IMR-90 (cell line): ENCODE data around the gene AKAP12. TPM values are rescaled to one million over a fixed set of nuclear protein-coding genes. Genes with fewer than 3 reads are reported as not detected.

Experiments used
- ATAC-seq: fragments of 200-7000 bp; cut with Tn5 transposase; 2 replicates; pipeline ENCODE4 v1.9.1; 2020; ENCODE audit warnings: low read depth, mild to moderate bottlenecking, moderate library complexity
- BruUV-seq: library from RNA; stranded (reverse); fragments of 400-500 nt; replicated peaks from 2 replicates; lab custom pipeline; 2021; lab: Mats Ljungman, UMichigan
- CTCF ChIA-PET: fragments of 300-600 bp; formaldehyde crosslinking; extraction: SDS; loops from one replicate; lab custom pipeline; 2021; ENCODE audit warnings: antibody characterized with exemption; lab: Yijun Ruan, JAX
- POLR2A ChIA-PET: fragments of 300-600 bp; sonication (Branson Sonifier 250); formaldehyde crosslinking; loops from one replicate; lab custom pipeline; 2022; ENCODE audit warnings: antibody characterized with exemption; ENCODE audit not compliant: unreplicated experiment; lab: Charles Lee
- DNase-seq: peaks from one replicate; pipeline ENCODE4 v3.0.0; 2013
- H2AFZ ChIP-seq: replicated peaks from 2 replicates; pipeline ENCODE3; 2013; ENCODE audit warnings: low read length, mild to moderate bottlenecking; ENCODE audit not compliant: poor library complexity
- H2AK5ac ChIP-seq: 2 replicates; pipeline ENCODE4 v1.6.1; 2013; ENCODE audit warnings: low read depth, low read length, inconsistent platforms
- H2AK9ac ChIP-seq: replicated peaks from 2 replicates; pipeline ENCODE3; 2013; ENCODE audit warnings: mild to moderate bottlenecking, low read depth, low read length, moderate library complexity; ENCODE audit not compliant: poor library complexity
- H2BK120ac ChIP-seq: 2 replicates; pipeline ENCODE4 v1.6.1; 2013; ENCODE audit warnings: low read depth, low read length, inconsistent platforms
- H2BK15ac ChIP-seq: 3 replicates; pipeline ENCODE4 v1.6.1; 2013; ENCODE audit warnings: low read depth, low read length, inconsistent platforms
- H2BK20ac ChIP-seq: 2 replicates; pipeline ENCODE4 v1.6.1; 2013; ENCODE audit warnings: low read depth, mild to moderate bottlenecking, inconsistent platforms, low read length, moderate library complexity
- H2BK5ac ChIP-seq: 2 replicates; pipeline ENCODE4 v1.6.1; 2013; ENCODE audit warnings: mild to moderate bottlenecking, low read depth, low read length, inconsistent platforms; ENCODE audit not compliant: poor library complexity, severe bottlenecking
- H3K14ac ChIP-seq: replicated peaks from 2 replicates; pipeline ENCODE4 v1.6.1; 2013; ENCODE audit warnings: low read depth, low read length, inconsistent platforms
- H3K18ac ChIP-seq: 2 replicates; pipeline ENCODE4 v1.6.1; 2013; ENCODE audit warnings: low read depth, low read length, control low read depth
- H3K23ac ChIP-seq: 2 replicates; pipeline ENCODE4 v1.6.1; 2013; ENCODE audit warnings: low read depth, low read length, inconsistent platforms
- H3K27ac ChIP-seq: 2 replicates; pipeline ENCODE4 v1.5.1; 2013; ENCODE audit warnings: mild to moderate bottlenecking, control low read depth, low read length; ENCODE audit not compliant: insufficient read depth
- H3K27me3 ChIP-seq: 2 replicates; pipeline ENCODE4 v1.6.1; 2013; ENCODE audit warnings: low read length; ENCODE audit not compliant: control insufficient read depth, insufficient read depth
- H3K36me3 ChIP-seq: 2 replicates; pipeline ENCODE4 v1.6.1; 2013; ENCODE audit warnings: low read length, mixed read lengths; ENCODE audit not compliant: control insufficient read depth, insufficient read depth
- H3K4ac ChIP-seq: 2 replicates; pipeline ENCODE4 v1.6.1; 2013; ENCODE audit warnings: low read depth, low read length, inconsistent platforms
- H3K4me1 ChIP-seq: 2 replicates; pipeline ENCODE4 v1.6.1; 2013; ENCODE audit warnings: low read length, mixed read lengths; ENCODE audit not compliant: control insufficient read depth, insufficient read depth
- H3K4me2 ChIP-seq: 2 replicates; pipeline ENCODE4 v1.6.1; 2013; ENCODE audit warnings: low read depth, mild to moderate bottlenecking, control low read depth, low read length, moderate library complexity
- H3K4me3 ChIP-seq: 2 replicates; pipeline ENCODE4 v1.5.1; 2013; ENCODE audit warnings: low read depth, mild to moderate bottlenecking, control low read depth, low read length, moderate library complexity; ENCODE audit not compliant: insufficient read depth
- H3K56ac ChIP-seq: 2 replicates; pipeline ENCODE4 v1.6.1; 2013; ENCODE audit warnings: low read length, inconsistent platforms; ENCODE audit not compliant: insufficient read depth; ENCODE audit errors: extremely low read depth
- H3K79me1 ChIP-seq, 2 experiments: 2 replicates each; pipeline ENCODE4 v1.6.1; 2013; ENCODE audit warnings: low read length in 2 of 2, inconsistent platforms in 1 of 2, low read depth in 1 of 2
- H3K9ac ChIP-seq: 2 replicates; pipeline ENCODE4 v1.6.1; 2013; ENCODE audit warnings: low read depth, low read length, control low read depth
- H3K9me1 ChIP-seq: 2 replicates; pipeline ENCODE4 v1.6.1; 2013; ENCODE audit warnings: low read length, inconsistent platforms; ENCODE audit not compliant: insufficient read depth
- H3K9me3 ChIP-seq: 2 replicates; pipeline ENCODE4 v1.6.1; 2013; ENCODE audit warnings: low read length; ENCODE audit not compliant: control insufficient read depth, insufficient read depth
- H4K20me1 ChIP-seq: 2 replicates; pipeline ENCODE4 v1.6.1; 2013; ENCODE audit warnings: low read length, inconsistent platforms; ENCODE audit not compliant: insufficient read depth
- H4K5ac ChIP-seq: 2 replicates; pipeline ENCODE4 v1.6.1; 2013; ENCODE audit warnings: mild to moderate bottlenecking, low read depth, low read length, control low read depth
- H4K8ac ChIP-seq, 2 experiments: 2 replicates each; pipeline ENCODE4 v1.6.1; 2013; ENCODE audit warnings: low read depth in 2 of 2, low read length in 2 of 2, control low read depth in 1 of 2, inconsistent platforms in 1 of 2
- H4K91ac ChIP-seq: 2 replicates; pipeline ENCODE4 v1.6.1; 2013; ENCODE audit warnings: low read depth, low read length, inconsistent platforms; ENCODE audit not compliant: insufficient read depth
- BHLHE40 ChIP-seq: fragments of 150-350 bp; IDR thresholded peaks from 2 replicates; pipeline ENCODE4 v1.6.1; 2016; ENCODE audit warnings: mild to moderate bottlenecking, low read depth, low read length
- CHD1 ChIP-seq: IDR thresholded peaks from 2 replicates; pipeline ENCODE4 v1.6.1; 2012; ENCODE audit warnings: low read depth, low read length, improper control_type of control experiment
- FOS ChIP-seq: fragments of 150-350 bp; IDR thresholded peaks from 2 replicates; pipeline ENCODE4 v1.6.1; 2016; ENCODE audit warnings: low read depth, low read length
- MAFK ChIP-seq: IDR thresholded peaks from 2 replicates; pipeline ENCODE4 v1.6.1; 2012; ENCODE audit warnings: low read depth, low read length, improper control_type of control experiment
- MXI1 ChIP-seq: IDR thresholded peaks from 2 replicates; pipeline ENCODE4 v1.6.1; 2012; ENCODE audit warnings: low read depth, mild to moderate bottlenecking, low read length, moderate library complexity, borderline replicate concordance
- NFE2L2 ChIP-seq: fragments of 150-350 bp; IDR thresholded peaks from 2 replicates; pipeline ENCODE4 v1.6.1; 2016; ENCODE audit warnings: low read depth, mild to moderate bottlenecking, low read length
- POLR2A ChIP-seq: IDR thresholded peaks from 2 replicates; pipeline ENCODE4 v1.6.1; 2012; ENCODE audit warnings: mild to moderate bottlenecking, low read depth, low read length
- RAD21 ChIP-seq: IDR thresholded peaks from 2 replicates; pipeline ENCODE4 v1.6.1; 2012; ENCODE audit warnings: low read length, improper control_type of control experiment
- RCOR1 ChIP-seq: IDR thresholded peaks from 2 replicates; pipeline ENCODE4 v1.6.1; 2012; ENCODE audit warnings: mild to moderate bottlenecking, low read length, improper control_type of control experiment; ENCODE audit not compliant: insufficient replicate concordance
- RFX5 ChIP-seq: IDR thresholded peaks from 2 replicates; pipeline ENCODE4 v1.8.0; 2012; ENCODE audit warnings: low read depth, mild to moderate bottlenecking, low read length, moderate library complexity
- SMC3 ChIP-seq: fragments of 150-350 bp; IDR thresholded peaks from 2 replicates; pipeline ENCODE4 v1.6.1; 2016; ENCODE audit warnings: low read depth, mild to moderate bottlenecking, antibody characterized with exemption, low read length, moderate library complexity
- whole genome bisulfite sequencing, 2 experiments: methylation state at CpG; one replicate each; pipeline versions ENCODE4 v1.1.5 to v1.1.7; 2013; ENCODE audit warnings: missing lambda C conversion rate in 2 of 2; ENCODE audit not compliant: insufficient read length in 1 of 2; ENCODE audit errors: extremely low coverage in 2 of 2; 5-methylcytosine and 5-hydroxymethylcytosine counted together
- dilution Hi-C: fragments of 300-500 bp; cut with HindIII; formaldehyde crosslinking; loops from one replicate; pipeline ENCODE4 v1.14.3; 2018; ENCODE audit warnings: low sequenced_read_pairs; ENCODE audit not compliant: unreplicated experiment
- in situ Hi-C: fragments of 300-500 bp; cut with MboI; formaldehyde crosslinking; loops from 3 replicates; pipeline ENCODE4 v1.14.3; 2019; ENCODE audit warnings: low sequenced_read_pairs, inconsistent platforms, mixed read lengths
- intact Hi-C: fragments of 100-400 bp; cut with micrococcal nuclease; formaldehyde crosslinking; loops from 2 replicates; pipeline ENCODE4 v1.10.0; 2022
- polyA plus RNA-seq, 3 experiments: library from polyadenylated mRNA; depleted of rRNA; stranded (reverse); fragments of >200 nt; gene quantifications; 2 replicates each; pipeline ENCODE4 v1.2.3, GENCODE V29; 2012; ENCODE audit warnings: low replicate concordance in 1 of 3
- total RNA-seq: library from RNA; depleted of rRNA; stranded (reverse); fragments of >200 nt; gene quantifications from 2 replicates; pipeline ENCODE4 v1.2.3, GENCODE V29; 2012
- TF ChIP-seq, protein P1 (sequence below): fragments of 150-350 bp; IDR thresholded peaks from 2 replicates; pipeline ENCODE4 v1.6.1; 2016; ENCODE audit warnings: low read depth, mild to moderate bottlenecking, low read length, moderate library complexity, borderline replicate concordance
- TF ChIP-seq, protein P2 (sequence below): conservative IDR thresholded peaks from 2 replicates; pipeline ENCODE4 v1.5.1; 2012; ENCODE audit warnings: mild to moderate bottlenecking, low read depth, low read length, improper control_type of control experiment
- TF ChIP-seq, protein P3 (sequence below): fragments of 150-350 bp; IDR thresholded peaks from 2 replicates; pipeline ENCODE4 v1.6.1; 2017; ENCODE audit warnings: mild to moderate bottlenecking, antibody characterized with exemption, low read length, low read depth

The AKAP12 gene
- total and polyA plus RNA-seq, 2 of the 4 experiments (the other 2 are of a cell fraction) = 56.0 to 118 TPM

- no peak overlapping the region for H4K8ac ChIP-seq
- intact Hi-C loops (no loop called here), in situ Hi-C loops (no loop called here), dilution Hi-C loops (no loop called here)
- no peak overlapping the region for H2AK9ac ChIP-seq
- WGBS, 2 experiments = 50% methylated on average over 1 of the region's 7 CpGs; no CpG with 5 or more reads in 1 of the 2 experiments
- H4K20me1 ChIP-seq = no peaks in the 10 kb centered on the region
- ChIA-PET POLR2A (no interaction called here), CTCF (no interaction called here)
- no peak overlapping the region for H3K4ac ChIP-seq
- no peak overlapping the region for H3K23ac ChIP-seq
- no peak overlapping the region for H2BK5ac ChIP-seq
- peaks cover 2% of the 10 kb centered on the region; the same call in 1 of the 2 replicates for H3K36me3 ChIP-seq
- peak overlapping the region; percentile 48; the same call in 1 of the 2 replicates for H4K5ac ChIP-seq
- peaks cover 3 to 4% of the 10 kb centered on the region in 2 experiments for H3K79me1 ChIP-seq
- H2BK120ac ChIP-seq = no peak overlapping the region
- no peak overlapping the region for H3K9ac ChIP-seq
- no peak overlapping the region for H2BK15ac ChIP-seq
- peaks cover 6% of the 10 kb centered on the region for H3K4me1 ChIP-seq
- H3K27me3 ChIP-seq = no peaks in the 10 kb centered on the region
- no TSS peak for BruUV-seq
- H2AFZ ChIP-seq = no peak overlapping the region
- no peak overlapping the region for H3K27ac ChIP-seq
- no peak overlapping the region for H3K4me3 ChIP-seq
- peaks cover 1% of the 10 kb centered on the region; the same call in 1 of the 2 replicates for H3K9me1 ChIP-seq
- ATAC-seq (no peak), DNase-seq (peak; percentile 14)
- H2AK5ac ChIP-seq = no peak overlapping the region
- no peak overlapping the region for H2BK20ac ChIP-seq
- H3K18ac ChIP-seq = no peak overlapping the region
- no peaks in the 10 kb centered on the region for H3K9me3 ChIP-seq
- H3K4me2 ChIP-seq = no peak overlapping the region
- no peak overlapping the region for H3K56ac ChIP-seq
- TF ChIP-seq BHLHE40 = no peak
- TF ChIP-seq, protein P1, sequence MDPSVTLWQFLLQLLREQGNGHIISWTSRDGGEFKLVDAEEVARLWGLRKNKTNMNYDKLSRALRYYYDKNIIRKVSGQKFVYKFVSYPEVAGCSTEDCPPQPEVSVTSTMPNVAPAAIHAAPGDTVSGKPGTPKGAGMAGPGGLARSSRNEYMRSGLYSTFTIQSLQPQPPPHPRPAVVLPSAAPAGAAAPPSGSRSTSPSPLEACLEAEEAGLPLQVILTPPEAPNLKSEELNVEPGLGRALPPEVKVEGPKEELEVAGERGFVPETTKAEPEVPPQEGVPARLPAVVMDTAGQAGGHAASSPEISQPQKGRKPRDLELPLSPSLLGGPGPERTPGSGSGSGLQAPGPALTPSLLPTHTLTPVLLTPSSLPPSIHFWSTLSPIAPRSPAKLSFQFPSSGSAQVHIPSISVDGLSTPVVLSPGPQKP = no peak
- no peak for TF ChIP-seq RCOR1
- no peak for TF ChIP-seq RFX5
- TF ChIP-seq SMC3 = no peak
- TF ChIP-seq POLR2A = no peak
- TF ChIP-seq MAFK = no peak
- TF ChIP-seq FOS = no peak
- TF ChIP-seq, protein P2, sequence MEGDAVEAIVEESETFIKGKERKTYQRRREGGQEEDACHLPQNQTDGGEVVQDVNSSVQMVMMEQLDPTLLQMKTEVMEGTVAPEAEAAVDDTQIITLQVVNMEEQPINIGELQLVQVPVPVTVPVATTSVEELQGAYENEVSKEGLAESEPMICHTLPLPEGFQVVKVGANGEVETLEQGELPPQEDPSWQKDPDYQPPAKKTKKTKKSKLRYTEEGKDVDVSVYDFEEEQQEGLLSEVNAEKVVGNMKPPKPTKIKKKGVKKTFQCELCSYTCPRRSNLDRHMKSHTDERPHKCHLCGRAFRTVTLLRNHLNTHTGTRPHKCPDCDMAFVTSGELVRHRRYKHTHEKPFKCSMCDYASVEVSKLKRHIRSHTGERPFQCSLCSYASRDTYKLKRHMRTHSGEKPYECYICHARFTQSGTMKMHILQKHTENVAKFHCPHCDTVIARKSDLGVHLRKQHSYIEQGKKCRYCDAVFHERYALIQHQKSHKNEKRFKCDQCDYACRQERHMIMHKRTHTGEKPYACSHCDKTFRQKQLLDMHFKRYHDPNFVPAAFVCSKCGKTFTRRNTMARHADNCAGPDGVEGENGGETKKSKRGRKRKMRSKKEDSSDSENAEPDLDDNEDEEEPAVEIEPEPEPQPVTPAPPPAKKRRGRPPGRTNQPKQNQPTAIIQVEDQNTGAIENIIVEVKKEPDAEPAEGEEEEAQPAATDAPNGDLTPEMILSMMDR = no peak
- TF ChIP-seq CHD1 = no peak
- no peak for TF ChIP-seq MXI1
- no peak for TF ChIP-seq RAD21
- TF ChIP-seq, protein P3, sequence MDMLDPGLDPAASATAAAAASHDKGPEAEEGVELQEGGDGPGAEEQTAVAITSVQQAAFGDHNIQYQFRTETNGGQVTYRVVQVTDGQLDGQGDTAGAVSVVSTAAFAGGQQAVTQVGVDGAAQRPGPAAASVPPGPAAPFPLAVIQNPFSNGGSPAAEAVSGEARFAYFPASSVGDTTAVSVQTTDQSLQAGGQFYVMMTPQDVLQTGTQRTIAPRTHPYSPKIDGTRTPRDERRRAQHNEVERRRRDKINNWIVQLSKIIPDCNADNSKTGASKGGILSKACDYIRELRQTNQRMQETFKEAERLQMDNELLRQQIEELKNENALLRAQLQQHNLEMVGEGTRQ = no peak
- TF ChIP-seq NFE2L2 = no peak
- H4K91ac ChIP-seq = no peak overlapping the region
- H3K14ac ChIP-seq = no peak overlapping the region
Measured at GRCh38 chr6:151286214-151286613, 46.4 kb downstream of the AKAP12 start.
